ENCODE measurements around the gene GPR132. TPM values are rescaled to one million over a fixed set of nuclear protein-coding genes. Genes with fewer than 3 reads are reported as not detected.

Gene GPR132
- total and polyA plus RNA-seq, 10 of the 15 experiments (the other 5 are each of a cell fraction or from before 2014, with no cell fraction given): 1.9 to 49.3 (median 20.4) TPM

GRCh38 chr14:105058521-105059034, 6.7 kb downstream of the GPR132 start:
- 81% methylated on average over 14 of the region's 14 CpGs for WGBS (ENCODE audit: insufficient coverage, insufficient replicate concordance, low lambda C conversion rate, missing lambda C conversion rate)

GRCh38 chr14:105056303-105056831, 8.9 kb downstream of the GPR132 start:
- no peak for TF ChIP-seq SIN3A (IDR thresholded peaks at IDR 0.05; ENCODE audit: low read depth, low read length)
- TF ChIP-seq PBX3 (IDR thresholded peaks at IDR 0.05; ENCODE audit: insufficient replicate concordance, low read depth, low read length): no peak
- no peak for TF ChIP-seq POU2F2 (IDR thresholded peaks at IDR 0.05; ENCODE audit: borderline replicate concordance, low read depth, low read length)
- TF ChIP-seq HSF1 (IDR thresholded peaks at IDR 0.05; ENCODE audit: low read depth, low read length): no peak
- no peak for TF ChIP-seq DPF2 (IDR thresholded peaks at IDR 0.05)
- TF ChIP-seq POLR2A (IDR thresholded peaks at IDR 0.05; ENCODE audit: low read depth, low read length): peak; percentile 51
- DNase-seq (ENCODE audit: low read depth, low spot score) (no peak), FAIRE-seq (no peak), ATAC-seq (no peak)
- Histone ChIP-seq H3K4me3 (no peak overlapping the region), H3K27me3 (replicated peaks in 1 of 2; ENCODE audit: control insufficient read depth in 2 of 2, insufficient read depth in 2 of 2, low read length in 1 of 2) (no peaks in the 10 kb centered on the region), H3K9me3 (replicated peaks; ENCODE audit: control insufficient read depth, insufficient read depth, low read length) (no peaks in the 10 kb centered on the region), H3K36me3 (ENCODE audit: control insufficient read depth in 2 of 2, insufficient read depth in 2 of 2, low read length in 1 of 2) (peaks cover 26 to 34% of the 10 kb centered on the region in 2 experiments), H3K4me1 (ENCODE audit: control insufficient read depth, insufficient read depth, low read length) (peaks cover 22% of the 10 kb centered on the region), H2AFZ (ENCODE audit: control insufficient read depth, low read depth, low read length) (no peak overlapping the region), H3K4me2 (ENCODE audit: control insufficient read depth, insufficient read depth) (no peak overlapping the region), H3K79me2 (ENCODE audit: control insufficient read depth, insufficient read depth, low read length) (peaks cover 43% of the 10 kb centered on the region), H3K9ac (ENCODE audit: control insufficient read depth, insufficient read depth, low read length) (no peak overlapping the region), H3K27ac (ENCODE audit: control insufficient read depth, insufficient read depth) (no peak overlapping the region), H4K20me1 (ENCODE audit: control insufficient read depth, insufficient read depth) (peaks cover 18% of the 10 kb centered on the region)
- BruUV-seq (replicated peaks): no TSS peak
- WGBS (ENCODE audit: insufficient coverage, insufficient replicate concordance, low lambda C conversion rate, missing lambda C conversion rate): 93% methylated on average over 22 of the region's 22 CpGs
- SMC1A ChIA-PET (ENCODE audit: uncharacterized antibody, unreplicated experiment): interaction anchor here (1.4 kb wide), 1 partner anchor 9 kb away, joined by 3 read pairs; the partner anchor contains the start of gene GPR132
- RAD21 ChIA-PET (ENCODE audit: unreplicated experiment): no interaction called here
- in situ Hi-C loops (cut with MboI): no loop called here
- POLR2A ChIA-PET: interaction anchor here (1.2 kb wide), 1 partner anchor 9 kb away, joined by 5 read pairs; the partner anchor contains the start of gene GPR132
- CTCF ChIA-PET: interaction anchor here (1.9 to 11.9 kb wide), 2 partner anchors 20 to 32 kb away, joined by 8 to 114 read pairs; no protein-coding TSS in a partner anchor
- intact Hi-C loops (cut with micrococcal nuclease; ENCODE audit: unreplicated experiment): no loop called here

More at GRCh38 chr14:105058521-105059034, 6.7 kb downstream of the GPR132 start:
- H3K79me2 ChIP-seq (ENCODE audit: control insufficient read depth, insufficient read depth, low read length): peaks cover 65% of the 10 kb centered on the region
- FAIRE-seq (no peak), DNase-seq (ENCODE audit: low read depth, low spot score) (no peak), ATAC-seq (no peak)
- no peak overlapping the region for H3K27ac ChIP-seq (ENCODE audit: control insufficient read depth, insufficient read depth)
- H3K9ac ChIP-seq (ENCODE audit: control insufficient read depth, insufficient read depth, low read length): no peak overlapping the region
- peaks cover 21 to 27% of the 10 kb centered on the region in 2 experiments for H3K36me3 ChIP-seq (ENCODE audit: control insufficient read depth in 2 of 2, insufficient read depth in 2 of 2, low read length in 1 of 2)
- intact Hi-C loops (cut with micrococcal nuclease; ENCODE audit: unreplicated experiment) (no loop called here), in situ Hi-C loops (cut with MboI) (no loop called here)
- POLR2A ChIA-PET: interaction anchor here (0.9 kb wide), 1 partner anchor 17 kb away, joined by 3 read pairs; no protein-coding TSS in a partner anchor
- no peak overlapping the region for H3K4me3 ChIP-seq
- TF ChIP-seq POLR2A (IDR thresholded peaks at IDR 0.05; ENCODE audit: low read depth, low read length) (peak; percentile 59; the same call in 1 of the 2 replicates), CHD4 (IDR thresholded peaks at IDR 0.05) (no peak), FOXM1 (IDR thresholded peaks at IDR 0.05; ENCODE audit: low read depth, low read length) (no peak)
- H2AFZ ChIP-seq (ENCODE audit: control insufficient read depth, low read depth, low read length): no peak overlapping the region
- CTCF ChIA-PET: interaction anchor here (0.9 to 11.9 kb wide), 5 partner anchors 9 to 83 kb away, joined by 3 to 114 read pairs (median 8); no protein-coding TSS in a partner anchor
- no peaks in the 10 kb centered on the region for H3K27me3 ChIP-seq (replicated peaks in 1 of 2; ENCODE audit: control insufficient read depth in 2 of 2, insufficient read depth in 2 of 2, low read length in 1 of 2)
- no peaks in the 10 kb centered on the region for H3K9me3 ChIP-seq (replicated peaks; ENCODE audit: control insufficient read depth, insufficient read depth, low read length)
- SMC1A ChIA-PET (ENCODE audit: uncharacterized antibody, unreplicated experiment): interaction anchor here (0.8 to 1.3 kb wide), 4 partner anchors 8 to 28 kb away, joined by 3 to 6 read pairs (median 5); no protein-coding TSS in a partner anchor
- no TSS peak for BruUV-seq (replicated peaks)
- H3K4me1 ChIP-seq (ENCODE audit: control insufficient read depth, insufficient read depth, low read length): peaks cover 33% of the 10 kb centered on the region
- H3K4me2 ChIP-seq (ENCODE audit: control insufficient read depth, insufficient read depth): peak overlapping the region; percentile 17; the same call in 1 of the 2 replicates
- H4K20me1 ChIP-seq (ENCODE audit: control insufficient read depth, insufficient read depth): peaks cover 16% of the 10 kb centered on the region
- RAD21 ChIA-PET (ENCODE audit: unreplicated experiment): interaction anchor here (1.0 to 1.9 kb wide), 5 partner anchors 11 to 28 kb away, joined by 3 to 7 read pairs (median 4); no protein-coding TSS in a partner anchor
